ENCODE results near the gene USH2A.
A peak's percentile ranks its signal among the peaks of the same experiment; 100 is the strongest.

The USH2A gene

GRCh38 chr1:215718575-215719287 is 704.5 kb downstream of the USH2A start:
- DNase-seq (ENCODE audit: low read depth, low spot score), result no peak

- DNase-seq (ENCODE audit: low read depth, low spot score), result no peak
Measured at GRCh38 chr1:215717677-215718426, 705.4 kb downstream of the USH2A start.

GRCh38 chr1:215710899-215711225 is 712.4 kb downstream of the USH2A start:
- DNase-seq (ENCODE audit: low read depth, low spot score), result no peak

- DNase-seq (ENCODE audit: low read depth, low spot score), result peak; percentile 43
Measured at GRCh38 chr1:215710036-215710898, 713.0 kb downstream of the USH2A start.

GRCh38 chr1:215704089-215704860 is 719.0 kb downstream of the USH2A start:
- DNase-seq (ENCODE audit: low read depth, low spot score), result no peak

- no peak for DNase-seq (ENCODE audit: low read depth, low spot score)
Measured at GRCh38 chr1:215682232-215682631, 741.0 kb downstream of the USH2A start.

GRCh38 chr1:215681041-215681440 is 742.2 kb downstream of the USH2A start:
- no peak for DNase-seq (ENCODE audit: low read depth, low spot score)

GRCh38 chr1:215679231-215679630 is 744.0 kb downstream of the USH2A start:
- DNase-seq (ENCODE audit: low read depth, low spot score), result no peak

GRCh38 chr1:215677112-215677511 is 746.1 kb downstream of the USH2A start:
- DNase-seq (ENCODE audit: low read depth, low spot score), result no peak

- no peak for DNase-seq (ENCODE audit: low read depth, low spot score)
Measured at GRCh38 chr1:215673943-215674342, 749.3 kb downstream of the USH2A start.

GRCh38 chr1:215672482-215672881 is 750.8 kb downstream of the USH2A start:
- DNase-seq (ENCODE audit: low read depth, low spot score), result no peak

GRCh38 chr1:215669806-215670491 is 753.3 kb downstream of the USH2A start:
- DNase-seq (ENCODE audit: low read depth, low spot score), result peak; percentile 63

GRCh38 chr1:215667761-215668160 is 755.5 kb downstream of the USH2A start:
- DNase-seq (ENCODE audit: low read depth, low spot score), result no peak

GRCh38 chr1:215665215-215665614 is 758.0 kb downstream of the USH2A start:
- DNase-seq (ENCODE audit: low read depth, low spot score), result no peak

- DNase-seq (ENCODE audit: low read depth, low spot score), result no peak
Measured at GRCh38 chr1:215661033-215661432, 762.2 kb downstream of the USH2A start.

GRCh38 chr1:215660259-215660658 is 763.0 kb downstream of the USH2A start:
- DNase-seq (ENCODE audit: low read depth, low spot score), result no peak

GRCh38 chr1:215657047-215657446 is 766.2 kb downstream of the USH2A start:
- no peak for DNase-seq (ENCODE audit: low read depth, low spot score)

GRCh38 chr1:215652371-215652770 is 770.9 kb downstream of the USH2A start:
- no peak for DNase-seq (ENCODE audit: low read depth, low spot score)

GRCh38 chr1:215651867-215652266 is 771.4 kb downstream of the USH2A start:
- no peak for DNase-seq (ENCODE audit: low read depth, low spot score)

GRCh38 chr1:215650446-215651149 is 772.6 kb downstream of the USH2A start:
- no peak for DNase-seq (ENCODE audit: low read depth, low spot score)

Data from ELF-1 (cell line).